GM12874 (cell line): Measurements from ENCODE around the gene GPER1.

Experiments
- CTCF ChIP-seq: IDR thresholded peaks from 2 replicates; pipeline ENCODE4 v1.5.1; 2011; ENCODE audit warnings: low read depth, mild to moderate bottlenecking, control low read depth, low read length, moderate library complexity; ENCODE audit not compliant: insufficient read depth

The GPER1 gene

GRCh38 chr7:1045069-1046063 is 42.5 kb upstream of the GPER1 start:
- TF ChIP-seq CTCF, result no peak

- TF ChIP-seq CTCF, result no peak
Measured at GRCh38 chr7:1046722-1047679, 40.9 kb upstream of the GPER1 start.

GRCh38 chr7:1049006-1049741 is 38.7 kb upstream of the GPER1 start:
- no peak for TF ChIP-seq CTCF

- TF ChIP-seq CTCF, result no peak
Measured at GRCh38 chr7:1049801-1050200, 38.1 kb upstream of the GPER1 start.

- no peak for TF ChIP-seq CTCF
Measured at GRCh38 chr7:1050254-1050906, 37.5 kb upstream of the GPER1 start.

GRCh38 chr7:1050956-1051690 is 36.8 kb upstream of the GPER1 start:
- TF ChIP-seq CTCF, result no peak
